Panc1 (cell line): ENCODE results near the gene BEX3.

ENCODE experiments used
- CTCF ChIP-seq: fragments of 450-650 bp; IDR thresholded peaks from 2 replicates; pipeline ENCODE4 v1.5.1; 2017; ENCODE audit warnings: mild to moderate bottlenecking
- POLR2AphosphoS5 ChIP-seq: IDR thresholded peaks from 2 replicates; pipeline ENCODE4 v1.6.1; 2012; ENCODE audit warnings: mild to moderate bottlenecking, low read depth, low read length, moderate library complexity
- TCF7L2 ChIP-seq: IDR thresholded peaks from 2 replicates; pipeline ENCODE4 v1.6.1; 2011; ENCODE audit warnings: mild to moderate bottlenecking, low read depth, low read length, inconsistent platforms

GRCh38 chrX:103386332-103386731 is 10.0 kb downstream of the BEX3 start:
- TF ChIP-seq CTCF (no peak), POLR2AphosphoS5 (no peak), TCF7L2 (no peak)
